WTC11 (cell line): ENCODE measurements around the gene PPARA. TPM values are rescaled to one million over a fixed set of nuclear protein-coding genes. Genes with fewer than 3 reads are reported as not detected.

Experiments used
- ATAC-seq: fragments of 200-7000 bp; cut with Tn5 transposase; 2 replicates; pipeline ENCODE4 v1.10.0; 2021; ENCODE audit warnings: mild to moderate bottlenecking, moderate library complexity
- CTCF ChIA-PET: fragments of 300-600 bp; sonication (Branson Sonifier 250); formaldehyde crosslinking; loops from one replicate; lab custom pipeline; 2021; ENCODE audit warnings: antibody characterized with exemption; lab: Charles Lee
- POLR2A ChIA-PET: fragments of 350-600 bp; sonication (Branson Sonifier 250); formaldehyde crosslinking; loops from one replicate; lab custom pipeline; 2021; ENCODE audit warnings: antibody characterized with exemption; lab: Charles Lee
- DNase-seq: peaks from one replicate; pipeline ENCODE4 v3.0.0; 2021; ENCODE audit warnings: low spot score
- H3K27ac Mint-ChIP-seq: 2 replicates; pipeline ENCODE4 v1.8.0; 2021; ENCODE audit warnings: mixed read lengths
- H3K27me3 Mint-ChIP-seq: 2 replicates; pipeline ENCODE4 v1.8.0; 2021; ENCODE audit warnings: low read depth, mild to moderate bottlenecking, moderate library complexity, mixed read lengths
- H3K36me3 Mint-ChIP-seq: 2 replicates; pipeline ENCODE4 v1.8.0; 2021; ENCODE audit warnings: mixed read lengths
- H3K4me1 Mint-ChIP-seq: 2 replicates; pipeline ENCODE4 v1.8.0; 2022; ENCODE audit warnings: mixed read lengths
- H3K4me3 Mint-ChIP-seq: 2 replicates; pipeline ENCODE4 v1.8.0; 2021; ENCODE audit warnings: mild to moderate bottlenecking, moderate library complexity, mixed read lengths
- H3K9me3 Mint-ChIP-seq: 2 replicates; pipeline ENCODE4 v1.8.0; 2021; ENCODE audit warnings: mixed read lengths
- ATF2 ChIP-seq: sonication (generic); formaldehyde crosslinking; IDR thresholded peaks from 2 replicates; pipeline ENCODE4 v1.8.1; 2022; ENCODE audit warnings: low read depth, missing genetic modification reagents, borderline replicate concordance
- CBFB ChIP-seq: sonication (generic); formaldehyde crosslinking; IDR thresholded peaks from 2 replicates; pipeline ENCODE4 v1.8.1; 2022; ENCODE audit warnings: mild to moderate bottlenecking, low read depth, missing genetic modification reagents
- CREB1 ChIP-seq: sonication (generic); formaldehyde crosslinking; IDR thresholded peaks from 2 replicates; pipeline ENCODE4 v1.8.0; 2023; ENCODE audit warnings: mild to moderate bottlenecking, missing genetic modification reagents
- E2F5 ChIP-seq: sonication (generic); formaldehyde crosslinking; IDR thresholded peaks from 2 replicates; pipeline ENCODE4 v1.8.1; 2022; ENCODE audit warnings: mild to moderate bottlenecking, moderate library complexity, missing genetic modification reagents
- FOXJ3 ChIP-seq: sonication (generic); formaldehyde crosslinking; IDR thresholded peaks from 2 replicates; pipeline ENCODE4 v1.9.0; 2021; ENCODE audit warnings: missing genetic modification reagents, mild to moderate bottlenecking, borderline replicate concordance
- FOXK1 ChIP-seq: sonication (generic); formaldehyde crosslinking; IDR thresholded peaks from 2 replicates; pipeline ENCODE4 v1.8.0; 2022; ENCODE audit warnings: mild to moderate bottlenecking, moderate library complexity, missing genetic modification reagents
- GTF2I ChIP-seq: fragments of 250-450 bp; sonication (Bioruptor Pico); conservative IDR thresholded peaks from 2 replicates; pipeline ENCODE4 v1.4.0; 2021; ENCODE audit warnings: mild to moderate bottlenecking
- IRF1 ChIP-seq: sonication (generic); formaldehyde crosslinking; IDR thresholded peaks from 2 replicates; pipeline ENCODE4 v1.8.0; 2023; ENCODE audit warnings: missing genetic modification reagents
- JUN ChIP-seq: sonication (generic); formaldehyde crosslinking; IDR thresholded peaks from 2 replicates; pipeline ENCODE4 v1.8.0; 2023; ENCODE audit warnings: mild to moderate bottlenecking, missing genetic modification reagents
- MYBL2 ChIP-seq: sonication (generic); formaldehyde crosslinking; IDR thresholded peaks from 2 replicates; pipeline ENCODE4 v1.8.1; 2023; ENCODE audit warnings: mild to moderate bottlenecking, moderate library complexity, missing genetic modification reagents
- NFATC4 ChIP-seq: fragments of 250-450 bp; sonication (Bioruptor Pico); IDR thresholded peaks from 2 replicates; pipeline ENCODE4 v1.9.0; 2021; ENCODE audit warnings: mild to moderate bottlenecking
- NFE2L1 ChIP-seq: sonication (generic); formaldehyde crosslinking; IDR thresholded peaks from 2 replicates; pipeline ENCODE4 v1.8.1; 2023; ENCODE audit warnings: missing genetic modification reagents
- NR3C1 ChIP-seq: sonication (generic); formaldehyde crosslinking; conservative IDR thresholded peaks from 2 replicates; pipeline ENCODE4 v1.8.1; 2023; ENCODE audit warnings: low read depth, mild to moderate bottlenecking, missing genetic modification reagents
- PRRX2 ChIP-seq: fragments of 250-450 bp; sonication (Bioruptor Pico); IDR thresholded peaks from 2 replicates; pipeline ENCODE4 v1.8.0; 2021; ENCODE audit warnings: mild to moderate bottlenecking
- RELA ChIP-seq: sonication (generic); formaldehyde crosslinking; IDR thresholded peaks from 2 replicates; pipeline ENCODE4 v1.8.1; 2022; ENCODE audit warnings: missing genetic modification reagents, mild to moderate bottlenecking, borderline replicate concordance
- RORB ChIP-seq: fragments of 250-450 bp; sonication (Bioruptor Pico); IDR thresholded peaks from 2 replicates; pipeline ENCODE4 v1.9.0; 2021; ENCODE audit warnings: mild to moderate bottlenecking
- SMAD3 ChIP-seq: sonication (generic); formaldehyde crosslinking; IDR thresholded peaks from 2 replicates; pipeline ENCODE4 v1.8.0; 2022; ENCODE audit warnings: missing genetic modification reagents, mild to moderate bottlenecking, borderline replicate concordance
- TCF7 ChIP-seq: sonication (generic); formaldehyde crosslinking; IDR thresholded peaks from 2 replicates; pipeline ENCODE4 v1.8.0; 2022; ENCODE audit warnings: mild to moderate bottlenecking, low read depth, missing genetic modification reagents, moderate library complexity
- USF1 ChIP-seq: sonication (generic); formaldehyde crosslinking; IDR thresholded peaks from 2 replicates; pipeline ENCODE4 v1.8.0; 2022; ENCODE audit warnings: mild to moderate bottlenecking, missing genetic modification reagents
- USF2 ChIP-seq: sonication (generic); formaldehyde crosslinking; IDR thresholded peaks from 2 replicates; pipeline ENCODE4 v1.8.1; 2023; ENCODE audit warnings: mild to moderate bottlenecking, missing genetic modification reagents, moderate library complexity
- ZBTB21 ChIP-seq: sonication (generic); formaldehyde crosslinking; IDR thresholded peaks from 2 replicates; pipeline ENCODE4 v1.8.1; 2023; ENCODE audit warnings: mild to moderate bottlenecking, missing genetic modification reagents, borderline replicate concordance
- ZBTB43 ChIP-seq: sonication (generic); formaldehyde crosslinking; IDR thresholded peaks from 2 replicates; pipeline ENCODE4 v1.8.1; 2023; ENCODE audit warnings: mild to moderate bottlenecking, missing genetic modification reagents
- ZNF138 ChIP-seq: sonication (generic); formaldehyde crosslinking; conservative IDR thresholded peaks from 2 replicates; pipeline ENCODE4 v1.8.1; 2022; ENCODE audit warnings: mild to moderate bottlenecking, moderate library complexity, missing genetic modification reagents
- ZNF232 ChIP-seq: sonication (generic); formaldehyde crosslinking; IDR thresholded peaks from 2 replicates; pipeline ENCODE4 v1.8.0; 2022; ENCODE audit warnings: mild to moderate bottlenecking, missing genetic modification reagents
- ZNF317 ChIP-seq: sonication (generic); formaldehyde crosslinking; IDR thresholded peaks from 2 replicates; pipeline ENCODE4 v1.8.1; 2023; ENCODE audit warnings: low read depth, mild to moderate bottlenecking, moderate library complexity, missing genetic modification reagents, borderline replicate concordance
- ZNF423 ChIP-seq: fragments of 250-450 bp; sonication (Bioruptor Pico); IDR thresholded peaks from 2 replicates; pipeline ENCODE4 v2.1.2; 2022; ENCODE audit warnings: mild to moderate bottlenecking, moderate library complexity
- total RNA-seq: library from RNA; stranded (reverse); gene quantifications from 3 replicates; pipeline ENCODE4 v1.2.3, GENCODE V29; 2021
- TF ChIP-seq, protein P1 (sequence below): sonication (generic); formaldehyde crosslinking; IDR thresholded peaks from 2 replicates; pipeline ENCODE4 v1.8.1; 2023; ENCODE audit warnings: mild to moderate bottlenecking, missing genetic modification reagents, borderline replicate concordance

The PPARA gene
- total RNA-seq, 1 experiment from 2014 or later = 9.3 TPM

GRCh38 chr22:46213052-46213451 is 62.7 kb downstream of the PPARA start (continued):
- no peak for TF ChIP-seq RORB
- no peak for TF ChIP-seq ZNF317 (CRISPR knock-in tag)

DNA sequence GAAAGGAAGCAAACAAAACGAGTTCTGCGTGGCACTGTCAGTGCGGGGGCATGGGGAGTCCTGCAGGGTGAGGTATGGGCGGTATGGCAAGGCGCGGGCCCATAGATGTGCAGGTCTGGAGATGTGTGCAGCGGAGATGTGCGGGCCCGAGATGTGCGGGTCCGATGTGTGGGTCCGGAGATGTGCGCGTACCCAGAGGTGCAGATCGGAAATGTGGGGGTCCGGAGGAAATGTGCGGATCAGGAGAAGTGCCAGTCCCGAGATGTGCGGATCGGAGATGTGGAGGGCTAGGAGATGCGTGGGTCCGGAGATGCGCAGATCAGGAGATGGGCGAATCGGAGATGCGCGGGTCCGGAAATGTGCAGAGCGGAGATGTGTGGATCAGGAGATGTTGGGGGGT is 63.8 kb downstream of the PPARA start:
- no peak for DNase-seq
- Mint-ChIP-seq H3K4me1 (no peaks in the 10 kb centered on the region), H3K4me3 (no peak overlapping the region), H3K27me3 (peaks cover 3% of the 10 kb centered on the region; the same call in 1 of the 2 replicates), H3K27ac (no peak overlapping the region), H3K9me3 (peaks cover 29% of the 10 kb centered on the region), H3K36me3 (peaks cover 27% of the 10 kb centered on the region)
- no peak for ATAC-seq
- ChIA-PET POLR2A (no interaction called here), CTCF (no interaction called here)
- TF ChIP-seq TCF7 (CRISPR knock-in tag) (no peak), CBFB (no peak), ZNF423 (CRISPR knock-in tag) (no peak), E2F5 (no peak), RELA (CRISPR knock-in tag) (no peak), MYBL2 (no peak), SMAD3 (CRISPR knock-in tag) (no peak), ZBTB43 (CRISPR knock-in tag) (no peak), PRRX2 (no peak), NFE2L1 (CRISPR knock-in tag) (no peak)

- ChIA-PET CTCF (no interaction called here), POLR2A (no interaction called here)
- Mint-ChIP-seq H3K27me3 (no peaks in the 10 kb centered on the region), H3K9me3 (peaks cover 25% of the 10 kb centered on the region), H3K27ac (no peak overlapping the region), H3K4me1 (no peaks in the 10 kb centered on the region), H3K36me3 (peaks cover 22% of the 10 kb centered on the region), H3K4me3 (no peak overlapping the region)
- DNase-seq (no peak), ATAC-seq (no peak)
- no peak for TF ChIP-seq USF2
- no peak for TF ChIP-seq NR3C1 (CRISPR knock-in tag)
- no peak for TF ChIP-seq NFATC4 (CRISPR knock-in tag)
- TF ChIP-seq MYBL2 = no peak
- TF ChIP-seq USF1 (CRISPR knock-in tag) = no peak
- TF ChIP-seq ATF2 (CRISPR knock-in tag) = no peak
- TF ChIP-seq IRF1 (CRISPR knock-in tag) = no peak
- TF ChIP-seq JUN (CRISPR knock-in tag) = no peak
- no peak for TF ChIP-seq CREB1 (CRISPR knock-in tag)
- TF ChIP-seq FOXJ3 (CRISPR knock-in tag) = no peak
- TF ChIP-seq ZNF232 (CRISPR knock-in tag) = no peak
- TF ChIP-seq, protein P1, sequence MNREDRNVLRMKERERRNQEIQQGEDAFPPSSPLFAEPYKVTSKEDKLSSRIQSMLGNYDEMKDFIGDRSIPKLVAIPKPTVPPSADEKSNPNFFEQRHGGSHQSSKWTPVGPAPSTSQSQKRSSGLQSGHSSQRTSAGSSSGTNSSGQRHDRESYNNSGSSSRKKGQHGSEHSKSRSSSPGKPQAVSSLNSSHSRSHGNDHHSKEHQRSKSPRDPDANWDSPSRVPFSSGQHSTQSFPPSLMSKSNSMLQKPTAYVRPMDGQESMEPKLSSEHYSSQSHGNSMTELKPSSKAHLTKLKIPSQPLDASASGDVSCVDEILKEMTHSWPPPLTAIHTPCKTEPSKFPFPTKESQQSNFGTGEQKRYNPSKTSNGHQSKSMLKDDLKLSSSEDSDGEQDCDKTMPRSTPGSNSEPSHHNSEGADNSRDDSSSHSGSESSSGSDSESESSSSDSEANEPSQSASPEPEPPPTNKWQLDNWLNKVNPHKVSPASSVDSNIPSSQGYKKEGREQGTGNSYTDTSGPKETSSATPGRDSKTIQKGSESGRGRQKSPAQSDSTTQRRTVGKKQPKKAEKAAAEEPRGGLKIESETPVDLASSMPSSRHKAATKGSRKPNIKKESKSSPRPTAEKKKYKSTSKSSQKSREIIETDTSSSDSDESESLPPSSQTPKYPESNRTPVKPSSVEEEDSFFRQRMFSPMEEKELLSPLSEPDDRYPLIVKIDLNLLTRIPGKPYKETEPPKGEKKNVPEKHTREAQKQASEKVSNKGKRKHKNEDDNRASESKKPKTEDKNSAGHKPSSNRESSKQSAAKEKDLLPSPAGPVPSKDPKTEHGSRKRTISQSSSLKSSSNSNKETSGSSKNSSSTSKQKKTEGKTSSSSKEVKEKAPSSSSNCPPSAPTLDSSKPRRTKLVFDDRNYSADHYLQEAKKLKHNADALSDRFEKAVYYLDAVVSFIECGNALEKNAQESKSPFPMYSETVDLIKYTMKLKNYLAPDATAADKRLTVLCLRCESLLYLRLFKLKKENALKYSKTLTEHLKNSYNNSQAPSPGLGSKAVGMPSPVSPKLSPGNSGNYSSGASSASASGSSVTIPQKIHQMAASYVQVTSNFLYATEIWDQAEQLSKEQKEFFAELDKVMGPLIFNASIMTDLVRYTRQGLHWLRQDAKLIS (CRISPR knock-in tag) = no peak
- no peak for TF ChIP-seq CBFB
- TF ChIP-seq FOXK1 (CRISPR knock-in tag) = no peak
- no peak for TF ChIP-seq RELA (CRISPR knock-in tag)
- TF ChIP-seq ZBTB21 (CRISPR knock-in tag) = no peak
- no peak for TF ChIP-seq GTF2I (CRISPR knock-in tag)
- TF ChIP-seq ZNF138 (CRISPR knock-in tag) = no peak
- TF ChIP-seq NFE2L1 (CRISPR knock-in tag) = no peak
These were observed 64.3 kb downstream of the PPARA start for GRCh38 chr22:46214616-46215015.
